ENCODE data around the gene ENPP3.
"Not testable (repeated sequence)": the region's sequence is repeated elsewhere in the genome, so short reads cannot be mapped to it uniquely, and the experiment has no call there.

The ENPP3 gene

DNA sequence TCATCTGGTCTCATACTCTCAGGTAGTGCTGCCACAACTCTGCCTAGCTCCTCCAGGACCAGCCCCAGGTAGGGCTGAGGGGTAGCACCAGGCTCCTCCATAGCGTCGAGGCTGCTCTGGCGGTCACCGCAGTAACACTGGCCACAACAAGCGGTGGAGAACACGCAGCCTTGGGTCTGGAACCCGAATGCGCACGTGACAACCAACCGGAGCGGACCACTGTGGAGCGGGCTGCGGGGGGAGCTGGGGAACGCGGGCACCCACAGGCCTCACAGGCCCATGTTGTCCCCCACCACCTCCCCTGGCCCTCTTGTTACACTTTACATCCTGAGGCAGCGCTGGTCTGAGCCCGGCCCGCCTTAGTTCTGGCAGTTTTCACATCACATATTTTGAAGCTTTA lies 73.8 kb downstream of the ENPP3 start, which contains the start of gene CTAGE9:
Gene CTAGE9, minus strand, starts transcription at position 101 of the 400 bp plus-strand sequence. Its CDS starts 0 bp downstream, at position 101.
- H3K4me1 ChIP-seq (ENCODE audit: control insufficient read depth, insufficient read depth, low read length); POLR2A ChIA-PET; H3K4me3 ChIP-seq (ENCODE audit: low read depth, low read length); H3K9me3 ChIP-seq (ENCODE audit: control insufficient read depth, insufficient read depth, low read depth, low read length); H3K27ac ChIP-seq (ENCODE audit: extremely low read depth, low read depth, low read length); H3K36me3 ChIP-seq (ENCODE audit: control insufficient read depth in 2 of 2, insufficient read depth in 1 of 2, low read length in 2 of 2); CTCF ChIA-PET: not testable (repeated sequence)

DNA sequence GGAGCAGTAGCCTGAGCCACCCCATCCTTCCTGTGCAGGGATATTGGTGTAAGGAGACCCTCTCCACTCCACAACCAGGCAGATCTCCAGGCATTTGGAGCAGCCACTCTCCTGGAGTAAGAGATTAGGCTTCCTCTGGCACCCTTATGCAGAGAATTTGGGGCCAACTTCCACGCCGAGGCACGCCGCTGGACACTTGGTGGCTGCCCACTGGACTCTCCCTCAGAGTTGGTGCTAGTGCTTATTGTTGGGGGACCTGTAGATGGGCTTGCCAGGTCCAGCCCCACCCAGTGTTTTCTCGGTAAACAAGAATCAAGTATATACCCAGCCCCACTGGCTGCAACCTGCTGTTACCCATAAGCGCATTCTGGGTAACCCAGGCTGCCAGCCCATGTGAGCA lies 78.5 kb downstream of the ENPP3 start:
- CTCF ChIA-PET; POLR2A ChIA-PET; H3K4me1 ChIP-seq (ENCODE audit: control insufficient read depth, insufficient read depth, low read length); H3K27ac ChIP-seq (ENCODE audit: extremely low read depth, low read depth, low read length); H3K9me3 ChIP-seq (ENCODE audit: control insufficient read depth, insufficient read depth, low read depth, low read length); H3K36me3 ChIP-seq (ENCODE audit: control insufficient read depth in 2 of 2, insufficient read depth in 1 of 2, low read length in 2 of 2); H3K4me3 ChIP-seq (ENCODE audit: low read depth, low read length): not testable (repeated sequence)

DNA sequence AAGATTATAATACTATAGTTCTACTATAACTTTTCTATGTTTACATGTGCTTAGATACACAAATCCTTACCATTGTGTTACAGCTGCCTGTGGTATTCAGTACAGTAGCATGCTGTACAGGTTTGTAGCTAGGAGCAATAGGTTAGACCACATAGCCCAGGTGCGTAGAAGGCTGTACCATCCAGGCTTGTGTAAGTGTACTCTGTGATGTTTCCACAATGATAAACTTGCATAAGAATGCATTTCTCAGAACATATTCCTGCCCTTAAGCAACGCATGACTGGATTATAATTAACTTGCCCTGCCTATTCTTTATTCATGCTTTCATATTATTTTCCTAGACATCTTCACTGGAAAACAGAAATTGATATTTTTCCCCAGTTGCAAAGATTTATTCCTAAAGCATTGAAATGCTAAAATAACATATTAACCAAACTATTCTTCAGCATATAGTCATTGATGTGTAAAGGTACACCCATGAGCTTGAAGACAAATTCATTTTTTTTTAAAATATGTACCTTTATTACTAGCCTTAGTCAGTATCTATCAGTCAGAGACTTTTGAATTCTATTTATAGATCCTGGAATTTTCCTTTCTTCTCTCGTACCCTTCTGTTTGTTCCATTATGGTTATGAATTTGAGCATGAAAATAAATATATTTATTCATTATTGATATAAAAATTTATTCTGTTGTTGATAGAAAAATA lies 80.9 kb downstream of the ENPP3 start:
- no peaks in the 10 kb centered on the region for H3K36me3 ChIP-seq (ENCODE audit: control insufficient read depth in 2 of 2, insufficient read depth in 1 of 2, low read length in 2 of 2)
- POLR2A ChIA-PET = no interaction called here
- H3K4me1 ChIP-seq (ENCODE audit: control insufficient read depth, insufficient read depth, low read length) = no peaks in the 10 kb centered on the region
- no peaks in the 10 kb centered on the region for H3K9me3 ChIP-seq (ENCODE audit: control insufficient read depth, insufficient read depth, low read depth, low read length)
- no peak overlapping the region for H3K4me3 ChIP-seq (ENCODE audit: low read depth, low read length)
- no peak overlapping the region for H3K27ac ChIP-seq (ENCODE audit: extremely low read depth, low read depth, low read length)
- CTCF ChIA-PET = interaction anchor here (0.6 kb wide), 2 partner anchors 192 to 207 kb away, joined by 3 read pairs; no protein-coding TSS in a partner anchor
- TF ChIP-seq, protein P1, sequence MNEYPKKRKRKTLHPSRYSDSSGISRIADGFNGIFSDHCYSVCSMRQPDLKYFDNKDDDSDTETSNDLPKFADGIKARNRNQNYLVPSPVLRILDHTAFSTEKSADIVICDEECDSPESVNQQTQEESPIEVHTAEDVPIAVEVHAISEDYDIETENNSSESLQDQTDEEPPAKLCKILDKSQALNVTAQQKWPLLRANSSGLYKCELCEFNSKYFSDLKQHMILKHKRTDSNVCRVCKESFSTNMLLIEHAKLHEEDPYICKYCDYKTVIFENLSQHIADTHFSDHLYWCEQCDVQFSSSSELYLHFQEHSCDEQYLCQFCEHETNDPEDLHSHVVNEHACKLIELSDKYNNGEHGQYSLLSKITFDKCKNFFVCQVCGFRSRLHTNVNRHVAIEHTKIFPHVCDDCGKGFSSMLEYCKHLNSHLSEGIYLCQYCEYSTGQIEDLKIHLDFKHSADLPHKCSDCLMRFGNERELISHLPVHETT (tag by site-specific recombination; IDR thresholded peaks at IDR 0.05) = no peak
- TF ChIP-seq ZNF423 (tag by site-specific recombination; IDR thresholded peaks at IDR 0.05) (no peak), YY2 (tag by site-specific recombination; IDR thresholded peaks at IDR 0.05) (no peak), ZNF24 (tag by site-specific recombination; IDR thresholded peaks at IDR 0.05) (no peak), KLF8 (tag by site-specific recombination; IDR thresholded peaks at IDR 0.05) (no peak), TCF7L2 (IDR thresholded peaks at IDR 0.05; ENCODE audit: borderline replicate concordance, low read depth, low read length) (no peak), MEIS1 (CRISPR knock-in tag; IDR thresholded peaks at IDR 0.05; ENCODE audit: borderline replicate concordance) (no peak), ZNF169 (tag by site-specific recombination; IDR thresholded peaks at IDR 0.05) (no peak), ZNF23 (tag by site-specific recombination; IDR thresholded peaks at IDR 0.05; ENCODE audit: borderline replicate concordance) (no peak), HOXD13 (CRISPR knock-in tag; IDR thresholded peaks at IDR 0.05; ENCODE audit: borderline replicate concordance) (no peak), SALL2 (tag by site-specific recombination; IDR thresholded peaks at IDR 0.05; ENCODE audit: borderline replicate concordance) (no peak), ZNF248 (tag by site-specific recombination; IDR thresholded peaks at IDR 0.05) (no peak), ZNF785 (tag by site-specific recombination; IDR thresholded peaks at IDR 0.05) (no peak), ZNF791 (tag by site-specific recombination; IDR thresholded peaks at IDR 0.05) (no peak), ZNF623 (tag by site-specific recombination; IDR thresholded peaks at IDR 0.05) (no peak), BCL11A (tag by site-specific recombination; IDR thresholded peaks at IDR 0.05; ENCODE audit: low read depth) (no peak), ZNF140 (tag by site-specific recombination; IDR thresholded peaks at IDR 0.05) (no peak), ZNF544 (tag by site-specific recombination; IDR thresholded peaks at IDR 0.05) (no peak)
- TF ChIP-seq, protein P2, sequence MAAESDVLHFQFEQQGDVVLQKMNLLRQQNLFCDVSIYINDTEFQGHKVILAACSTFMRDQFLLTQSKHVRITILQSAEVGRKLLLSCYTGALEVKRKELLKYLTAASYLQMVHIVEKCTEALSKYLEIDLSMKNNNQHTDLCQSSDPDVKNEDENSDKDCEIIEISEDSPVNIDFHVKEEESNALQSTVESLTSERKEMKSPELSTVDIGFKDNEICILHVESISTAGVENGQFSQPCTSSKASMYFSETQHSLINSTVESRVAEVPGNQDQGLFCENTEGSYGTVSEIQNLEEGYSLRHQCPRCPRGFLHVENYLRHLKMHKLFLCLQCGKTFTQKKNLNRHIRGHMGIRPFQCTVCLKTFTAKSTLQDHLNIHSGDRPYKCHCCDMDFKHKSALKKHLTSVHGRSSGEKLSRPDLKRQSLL (tag by site-specific recombination; IDR thresholded peaks at IDR 0.05) = no peak
